Measurements from ENCODE around the gene SPRED2.

SPRED2 gene

GRCh38 chr2:65374999-65375398 is 57.4 kb downstream of the SPRED2 start:
- CTCF ChIA-PET: no interaction called here
- POLR2A ChIA-PET: interaction anchor here (1.5 kb wide), 1 partner anchor 61 kb away, joined by 4 read pairs; no protein-coding TSS in a partner anchor
- TF ChIP-seq SUZ12 (IDR thresholded peaks at IDR 0.05) (no peak), PKNOX1 (IDR thresholded peaks at IDR 0.05) (no peak), NFRKB (IDR thresholded peaks at IDR 0.05) (no peak), ZNF384 (IDR thresholded peaks at IDR 0.05) (no peak), TARDBP (IDR thresholded peaks at IDR 0.05) (no peak), FOXA1 (IDR thresholded peaks at IDR 0.05) (no peak), ELF4 (IDR thresholded peaks at IDR 0.05) (no peak), L3MBTL2 (conservative IDR thresholded peaks at IDR 0.05) (no peak), BHLHE40 (IDR thresholded peaks at IDR 0.05; ENCODE audit: borderline replicate concordance) (no peak), LEF1 (IDR thresholded peaks at IDR 0.05; ENCODE audit: borderline replicate concordance) (no peak), SP1 (IDR thresholded peaks at IDR 0.05) (no peak)
- DNase-seq (ENCODE audit: extremely low spot score): no peak

- no peak for DNase-seq (ENCODE audit: extremely low spot score)
- POLR2A ChIA-PET: interaction anchor here (1.5 kb wide), 1 partner anchor 62 kb away, joined by 4 read pairs; no protein-coding TSS in a partner anchor
- CTCF ChIA-PET: interaction anchor here (1.6 kb wide), 1 partner anchor 9 kb away, joined by 6 read pairs; no protein-coding TSS in a partner anchor
- TF ChIP-seq SP1 (IDR thresholded peaks at IDR 0.05): no peak
- no peak for TF ChIP-seq BHLHE40 (IDR thresholded peaks at IDR 0.05; ENCODE audit: borderline replicate concordance)
- TF ChIP-seq HDGF (IDR thresholded peaks at IDR 0.05; ENCODE audit: borderline replicate concordance): no peak
- no peak for TF ChIP-seq FOXK2 (IDR thresholded peaks at IDR 0.05)
- TF ChIP-seq FOXA1 (IDR thresholded peaks at IDR 0.05): no peak
- no peak for TF ChIP-seq FOXM1 (IDR thresholded peaks at IDR 0.05; ENCODE audit: borderline replicate concordance)
- no peak for TF ChIP-seq ELF4 (IDR thresholded peaks at IDR 0.05)
- TF ChIP-seq CTBP1 (IDR thresholded peaks at IDR 0.05; ENCODE audit: borderline replicate concordance): no peak
- TF ChIP-seq SUZ12 (IDR thresholded peaks at IDR 0.05): no peak
- no peak for TF ChIP-seq PKNOX1 (IDR thresholded peaks at IDR 0.05)
- TF ChIP-seq ARNT (IDR thresholded peaks at IDR 0.05): no peak
Observed at GRCh38 chr2:65374575-65374974, 57.8 kb downstream of the SPRED2 start.

GRCh38 chr2:65373365-65373918 is 59.0 kb downstream of the SPRED2 start:
- TF ChIP-seq L3MBTL2 (conservative IDR thresholded peaks at IDR 0.05): no peak
- TF ChIP-seq BHLHE40 (IDR thresholded peaks at IDR 0.05; ENCODE audit: borderline replicate concordance): no peak
- TF ChIP-seq FOXK2 (IDR thresholded peaks at IDR 0.05): no peak
- no peak for TF ChIP-seq CTBP1 (IDR thresholded peaks at IDR 0.05; ENCODE audit: borderline replicate concordance)
- CTCF ChIA-PET: interaction anchor here (0.5 to 1.6 kb wide), 3 partner anchors 10 to 64 kb away, joined by 3 to 6 read pairs (median 5); no protein-coding TSS in a partner anchor

GRCh38 chr2:65372619-65373018 is 59.8 kb downstream of the SPRED2 start:
- ChIA-PET POLR2A (interaction anchor here (1.1 to 1.3 kb wide), 2 partner anchors 10 to 145 kb away, joined by 3 read pairs; partner anchors contain the start of gene ACTR2), CTCF (interaction anchor here (1.1 kb wide), 1 partner anchor 20 kb away, joined by 5 read pairs; no protein-coding TSS in a partner anchor)
- no peak for DNase-seq (ENCODE audit: extremely low spot score)
- TF ChIP-seq FOXA1 (IDR thresholded peaks at IDR 0.05) (no peak), NFRKB (IDR thresholded peaks at IDR 0.05) (no peak), BHLHE40 (IDR thresholded peaks at IDR 0.05; ENCODE audit: borderline replicate concordance) (no peak), SUZ12 (IDR thresholded peaks at IDR 0.05) (no peak), CTBP1 (IDR thresholded peaks at IDR 0.05; ENCODE audit: borderline replicate concordance) (no peak), ARNT (IDR thresholded peaks at IDR 0.05) (no peak), SP1 (IDR thresholded peaks at IDR 0.05) (no peak), ZNF384 (IDR thresholded peaks at IDR 0.05) (no peak), TARDBP (IDR thresholded peaks at IDR 0.05) (no peak), FOXK2 (IDR thresholded peaks at IDR 0.05) (no peak), L3MBTL2 (conservative IDR thresholded peaks at IDR 0.05) (no peak), HDGF (IDR thresholded peaks at IDR 0.05; ENCODE audit: borderline replicate concordance) (no peak), PKNOX1 (IDR thresholded peaks at IDR 0.05) (no peak), LEF1 (IDR thresholded peaks at IDR 0.05; ENCODE audit: borderline replicate concordance) (no peak), FOXM1 (IDR thresholded peaks at IDR 0.05; ENCODE audit: borderline replicate concordance) (no peak), ELF4 (IDR thresholded peaks at IDR 0.05) (no peak)

More at GRCh38 chr2:65373365-65373918, 59.0 kb downstream of the SPRED2 start:
- POLR2A ChIA-PET: interaction anchor here (1.1 kb wide), 1 partner anchor 9 kb away, joined by 3 read pairs; no protein-coding TSS in a partner anchor
- DNase-seq (ENCODE audit: extremely low spot score): no peak

GRCh38 chr2:65371074-65371434 is 61.3 kb downstream of the SPRED2 start:
- TF ChIP-seq FOXM1 (IDR thresholded peaks at IDR 0.05; ENCODE audit: borderline replicate concordance) (no peak), BHLHE40 (IDR thresholded peaks at IDR 0.05; ENCODE audit: borderline replicate concordance) (no peak), L3MBTL2 (conservative IDR thresholded peaks at IDR 0.05) (no peak), ZNF384 (IDR thresholded peaks at IDR 0.05) (no peak), ARNT (IDR thresholded peaks at IDR 0.05) (no peak), HDGF (IDR thresholded peaks at IDR 0.05; ENCODE audit: borderline replicate concordance) (no peak), TARDBP (IDR thresholded peaks at IDR 0.05) (no peak), NFRKB (IDR thresholded peaks at IDR 0.05) (no peak), ELF4 (IDR thresholded peaks at IDR 0.05) (no peak), FOXA1 (IDR thresholded peaks at IDR 0.05) (no peak), FOXK2 (IDR thresholded peaks at IDR 0.05) (no peak)
- ChIA-PET POLR2A (interaction anchor here (1.2 kb wide), 1 partner anchor 144 kb away, joined by 3 read pairs; the partner anchor contains the start of gene ACTR2), CTCF (interaction anchor here (1.0 kb wide), 1 partner anchor 119 kb away, joined by 3 read pairs; no protein-coding TSS in a partner anchor)
- DNase-seq (ENCODE audit: extremely low spot score): no peak
